Keratinocyte (primary cell): ENCODE measurements around the gene GTSF1L. TPM values are rescaled to one million over a fixed set of nuclear protein-coding genes. Genes with fewer than 3 reads are reported as not detected.

ENCODE experiments used
- DNase-seq: peaks from one replicate; pipeline ENCODE4 v3.0.0-alpha.2; 2011; ENCODE audit warnings: low read depth, missing footprints, low spot score
- FAIRE-seq: peaks from 2 replicates; lab custom pipeline; 2011; peaks lifted over from hg19 to GRCh38; lab: Jason Lieb, UNC
- H2AFZ ChIP-seq: 2 replicates; pipeline ENCODE4 v1.6.0; 2012; ENCODE audit warnings: low read length, control low read depth, inconsistent platforms; ENCODE audit not compliant: control insufficient read depth
- H3K27ac ChIP-seq: 2 replicates; pipeline ENCODE4 v1.5.1; 2011; ENCODE audit warnings: low read length; ENCODE audit not compliant: control insufficient read depth, insufficient read depth
- H3K27me3 ChIP-seq: 3 replicates; pipeline ENCODE4 v1.6.0; 2011; ENCODE audit warnings: low read length; ENCODE audit not compliant: control insufficient read depth, insufficient read depth; ENCODE audit errors: extremely low read depth
- H3K36me3 ChIP-seq, 2 experiments: 2 replicates in 1 of 2; 3 replicates in 1 of 2; pipeline ENCODE4 v1.5.1; 2011; ENCODE audit warnings: low read length in 2 of 2, mild to moderate bottlenecking in 1 of 2; ENCODE audit not compliant: control insufficient read depth in 2 of 2, insufficient read depth in 2 of 2; ENCODE audit errors: extremely low read depth in 1 of 2
- H3K4me1 ChIP-seq: 3 replicates; pipeline ENCODE4 v1.5.1; 2011; ENCODE audit warnings: low read length; ENCODE audit not compliant: control insufficient read depth, insufficient read depth; ENCODE audit errors: extremely low read depth
- H3K4me2 ChIP-seq: 3 replicates; pipeline ENCODE4 v1.6.0; 2011; ENCODE audit warnings: low read depth, low read length; ENCODE audit not compliant: control insufficient read depth, insufficient read depth; ENCODE audit errors: extremely low read depth
- H3K4me3 ChIP-seq, 3 experiments: fragments of 200-600 bp in 1 of 3; sonication (generic) in 1 of 3; 2 replicates in 2 of 3; 3 replicates in 1 of 3; pipeline ENCODE4 v1.5.1; 2011 to 2016; ENCODE audit warnings: low read length in 3 of 3, mild to moderate bottlenecking in 3 of 3, control low read depth in 2 of 3, inconsistent platforms in 1 of 3, low read depth in 1 of 3, mixed read lengths in 1 of 3, mixed run types in 1 of 3, moderate library complexity in 1 of 3; ENCODE audit not compliant: control insufficient read depth in 2 of 3, insufficient read depth in 2 of 3; ENCODE audit errors: extremely low read depth in 1 of 3
- H3K79me2 ChIP-seq: 2 replicates; pipeline ENCODE4 v1.6.0; 2012; ENCODE audit warnings: low read length; ENCODE audit not compliant: control insufficient read depth, insufficient read depth
- H3K9ac ChIP-seq: 3 replicates; pipeline ENCODE4 v1.6.0; 2011; ENCODE audit warnings: low read length; ENCODE audit not compliant: control insufficient read depth, insufficient read depth; ENCODE audit errors: extremely low read depth
- H3K9me1 ChIP-seq: 3 replicates; pipeline ENCODE4 v1.6.0; 2011; ENCODE audit warnings: low read length; ENCODE audit not compliant: control insufficient read depth, insufficient read depth; ENCODE audit errors: extremely low read depth
- H3K9me3 ChIP-seq: 2 replicates; pipeline ENCODE4 v1.5.1; 2012; ENCODE audit warnings: low read depth, low read length; ENCODE audit not compliant: control insufficient read depth
- H4K20me1 ChIP-seq: 3 replicates; pipeline ENCODE4 v1.6.0; 2011; ENCODE audit warnings: low read length; ENCODE audit not compliant: control insufficient read depth, insufficient read depth; ENCODE audit errors: extremely low read depth
- CTCF ChIP-seq, 3 experiments: IDR thresholded peaks in 1 of 3; conservative IDR thresholded peaks in 1 of 3; optimal IDR thresholded peaks in 1 of 3; 2 replicates in 2 of 3; 3 replicates in 1 of 3; pipeline versions ENCODE3 to v1.5.1; 2011; ENCODE audit warnings: low read length in 3 of 3, mild to moderate bottlenecking in 3 of 3, moderate library complexity in 2 of 3, control low read depth in 1 of 3, inconsistent platforms in 1 of 3; ENCODE audit not compliant: insufficient read depth in 2 of 3; ENCODE audit errors: extremely low read depth in 1 of 3
- EZH2 ChIP-seq: IDR thresholded peaks from one replicate; pipeline ENCODE4 v1.6.1; 2012; ENCODE audit warnings: inconsistent platforms, mild to moderate bottlenecking, low read length, moderate library complexity
- dilution Hi-C: fragments of 300-500 bp; cut with MboI; formaldehyde crosslinking; loops from one replicate; pipeline ENCODE4 v1.7.0; 2020; ENCODE audit warnings: low sequenced_read_pairs; ENCODE audit not compliant: extremely low pct_ligation_motif_present
- polyA plus RNA-seq, 5 experiments: library from polyadenylated mRNA; depleted of rRNA in 3 of 5; stranded (reverse) in 3 of 5; stranded (forward) in 1 of 5; unstranded in 1 of 5; fragments of >200 nt; gene quantifications; 1 replicate in 1 of 5; 2 replicates in 3 of 5; 3 replicates in 1 of 5; pipeline versions ENCODE4 v1.2.1 to v1.2.3, GENCODE V29; 2011 to 2012; ENCODE audit warnings: missing spikeins in 2 of 5, low read depth in 1 of 5, low replicate concordance in 1 of 5

Gene GTSF1L
- polyA plus RNA-seq, 1 donor (not counting 4 experiments of a cell fraction or from before 2014, with no cell fraction given): not detected

- FAIRE-seq (no peak), DNase-seq (no peak)
- Histone ChIP-seq H3K27me3 (peaks cover 3% of the 10 kb centered on the region), H3K4me2 (no peak overlapping the region), H4K20me1 (no peaks in the 10 kb centered on the region), H3K9me1 (no peaks in the 10 kb centered on the region), H3K4me3 (no peak overlapping the region), H2AFZ (no peak overlapping the region), H3K36me3 (no peaks in the 10 kb centered on the region), H3K27ac (no peak overlapping the region), H3K9ac (no peak overlapping the region), H3K79me2 (no peaks in the 10 kb centered on the region), H3K9me3 (no peaks in the 10 kb centered on the region), H3K4me1 (no peaks in the 10 kb centered on the region)
- dilution Hi-C loops: no loop called here
- TF ChIP-seq EZH2 (no peak), CTCF (optimal IDR thresholded peaks at IDR 0.05 in 1 of 3, IDR thresholded peaks at IDR 0.05 in 1 of 3, conservative IDR thresholded peaks at IDR 0.05 in 1 of 3; ENCODE audit: extremely low read depth in 1 of 3, insufficient read depth in 2 of 3, low read length in 3 of 3) (no peak)
Observed at GRCh38 chr20:43723735-43724134, 3.1 kb downstream of the GTSF1L start.

- Histone ChIP-seq H3K27ac (no peak overlapping the region), H3K79me2 (no peaks in the 10 kb centered on the region), H3K9me3 (no peaks in the 10 kb centered on the region), H2AFZ (no peak overlapping the region), H3K36me3 (no peaks in the 10 kb centered on the region), H4K20me1 (no peaks in the 10 kb centered on the region), H3K4me3 (no peak overlapping the region), H3K4me1 (no peaks in the 10 kb centered on the region), H3K4me2 (no peak overlapping the region), H3K9me1 (no peaks in the 10 kb centered on the region), H3K27me3 (peaks cover 3% of the 10 kb centered on the region), H3K9ac (no peak overlapping the region)
- DNase-seq: no peak
- dilution Hi-C loops: no loop called here
- no peak for FAIRE-seq
- TF ChIP-seq CTCF (optimal IDR thresholded peaks at IDR 0.05 in 1 of 3, IDR thresholded peaks at IDR 0.05 in 1 of 3, conservative IDR thresholded peaks at IDR 0.05 in 1 of 3; ENCODE audit: extremely low read depth in 1 of 3, insufficient read depth in 2 of 3, low read length in 3 of 3): no peak
- no peak for TF ChIP-seq EZH2
Observed at GRCh38 chr20:43723186-43723585, 3.6 kb downstream of the GTSF1L start.
